ENCODE measurements around the gene OGN.

OGN gene

GRCh38 chr9:92342825-92343488 is 61.4 kb downstream of the OGN start:
- peak; percentile 14 for DNase-seq

- no peak for DNase-seq
Measured at GRCh38 chr9:92341578-92341977, 62.8 kb downstream of the OGN start.

GRCh38 chr9:92333282-92333634 is 71.1 kb downstream of the OGN start:
- DNase-seq = no peak
